ENCODE measurements around the gene THBS1.

Gene THBS1

DNA sequence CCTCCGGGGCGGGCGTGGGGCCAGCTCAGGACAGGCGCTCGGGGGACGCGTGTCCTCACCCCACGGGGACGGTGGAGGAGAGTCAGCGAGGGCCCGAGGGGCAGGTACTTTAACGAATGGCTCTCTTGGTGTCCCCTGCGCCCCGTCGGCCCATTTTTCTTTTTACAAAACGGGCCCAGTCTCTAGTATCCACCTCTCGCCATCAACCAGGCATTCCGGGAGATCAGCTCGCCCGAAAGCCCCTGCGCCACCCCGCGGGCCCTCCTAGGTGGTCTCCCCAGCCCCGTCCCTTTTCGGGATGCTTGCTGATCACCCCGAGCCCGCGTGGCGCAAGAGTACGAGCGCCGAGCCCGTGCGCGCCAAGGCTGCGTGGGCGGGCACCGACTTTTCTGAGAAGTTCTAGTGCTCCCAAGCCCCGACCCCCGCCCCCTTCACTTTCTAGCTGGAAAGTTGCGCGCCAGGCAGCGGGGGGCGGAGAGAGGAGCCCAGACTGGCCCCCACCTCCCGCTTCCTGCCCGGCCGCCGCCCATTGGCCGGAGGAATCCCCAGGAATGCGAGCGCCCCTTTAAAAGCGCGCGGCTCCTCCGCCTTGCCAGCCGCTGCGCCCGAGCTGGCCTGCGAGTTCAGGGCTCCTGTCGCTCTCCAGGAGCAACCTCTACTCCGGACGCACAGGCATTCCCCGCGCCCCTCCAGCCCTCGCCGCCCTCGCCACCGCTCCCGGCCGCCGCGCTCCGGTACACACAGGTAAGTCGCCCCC, at the start of gene THBS1:
Gene THBS1, plus strand, starts transcription at position 595 of the 757 bp plus-strand sequence. CDS start 779 bp downstream, outside the sequence.
- peak; percentile 76 for DNase-seq (ENCODE audit: insufficient read length, low spot score)
- FAIRE-seq: no peak
- peak; percentile 98 for TF ChIP-seq POLR2A (IDR thresholded peaks at IDR 0.05; ENCODE audit: low read depth, low read length)

DNA sequence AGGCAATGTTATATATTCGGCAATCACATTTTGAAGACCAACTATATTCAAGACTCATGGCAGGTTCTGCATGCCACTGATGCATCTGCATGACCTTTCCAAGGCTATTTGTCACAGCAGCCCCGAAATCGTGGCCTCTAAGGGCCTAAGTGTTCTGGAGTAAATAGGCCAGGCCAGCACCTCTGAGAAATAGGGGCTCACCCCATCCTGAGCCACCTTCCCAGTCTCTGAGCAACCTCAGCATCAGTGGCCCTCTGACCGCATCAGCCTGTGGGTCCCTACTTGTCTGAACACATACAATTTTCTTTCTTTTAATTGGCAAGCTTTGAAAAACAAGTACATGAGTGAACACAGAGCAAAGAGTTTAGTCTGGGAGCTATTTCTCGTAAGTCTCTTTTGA, 45.9 kb upstream of the THBS1 start:
- FAIRE-seq (no peak), DNase-seq (ENCODE audit: insufficient read length, low spot score) (no peak)
- no peak for TF ChIP-seq POLR2A (IDR thresholded peaks at IDR 0.05; ENCODE audit: low read depth, low read length)

DNA sequence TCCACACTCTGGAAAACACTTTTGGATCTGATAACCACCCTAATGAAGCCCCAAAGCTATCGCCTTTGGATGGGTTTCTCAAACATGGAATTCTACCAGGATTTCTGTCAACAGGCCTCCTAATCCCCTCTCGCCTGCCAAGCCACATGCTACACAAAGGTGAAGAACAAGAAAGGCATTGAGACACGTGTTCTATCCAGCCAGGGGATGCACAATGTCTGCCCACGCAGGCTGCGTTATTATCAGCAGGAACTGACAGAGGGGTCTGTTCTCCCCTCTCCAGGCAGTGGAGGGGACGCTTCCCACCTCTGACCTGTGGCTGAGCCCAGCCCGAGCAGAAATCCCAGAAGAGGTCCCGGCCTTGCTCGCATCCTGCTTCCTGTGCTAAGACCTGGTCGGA, 45.4 kb upstream of the THBS1 start:
- no peak for DNase-seq (ENCODE audit: insufficient read length, low spot score)
- TF ChIP-seq POLR2A (IDR thresholded peaks at IDR 0.05; ENCODE audit: low read depth, low read length): no peak
- FAIRE-seq: no peak

DNA sequence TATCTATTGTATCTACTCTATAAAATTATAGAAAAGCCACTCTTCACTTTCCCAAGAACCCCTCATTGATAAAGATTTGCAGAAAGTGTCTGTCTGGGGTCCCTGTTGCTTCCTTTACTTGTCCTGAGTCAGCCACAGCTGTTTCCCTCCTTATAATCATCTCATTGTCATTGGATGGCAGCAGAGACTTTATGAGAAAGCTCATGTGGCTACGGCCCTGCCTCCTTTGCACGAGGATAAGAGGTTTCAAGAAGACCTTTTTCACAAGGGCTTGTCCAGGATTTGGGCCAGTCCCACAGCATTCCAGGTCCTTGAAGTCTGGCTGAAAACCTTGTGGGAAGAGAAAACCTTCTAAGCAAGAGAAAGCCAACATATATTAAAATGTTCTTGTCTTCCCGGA, 41.9 kb upstream of the THBS1 start:
- FAIRE-seq (no peak), DNase-seq (ENCODE audit: insufficient read length, low spot score) (no peak)
- TF ChIP-seq POLR2A (IDR thresholded peaks at IDR 0.05; ENCODE audit: low read depth, low read length): no peak

DNA sequence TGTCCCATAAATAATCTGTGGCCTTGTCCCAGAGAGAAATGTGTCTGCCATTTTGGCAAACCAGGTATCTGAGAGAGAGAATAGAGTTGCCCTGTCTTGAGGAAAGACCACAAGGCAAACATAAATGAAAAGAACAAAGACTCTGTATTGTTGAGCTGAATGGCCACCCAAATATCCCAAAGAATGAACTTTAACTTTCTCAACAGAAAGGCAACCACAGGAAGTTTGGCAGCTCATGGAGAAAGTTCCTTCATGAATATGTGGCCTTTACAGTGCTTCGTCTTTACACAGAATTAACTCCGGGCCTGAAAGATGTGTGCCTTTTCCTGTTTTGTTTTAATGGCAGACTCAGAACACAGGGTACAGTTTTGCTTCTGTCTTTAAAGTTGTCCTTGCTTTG, 41.4 kb upstream of the THBS1 start:
- DNase-seq (ENCODE audit: insufficient read length, low spot score): no peak
- FAIRE-seq: no peak
- TF ChIP-seq POLR2A (IDR thresholded peaks at IDR 0.05; ENCODE audit: low read depth, low read length): no peak

DNA sequence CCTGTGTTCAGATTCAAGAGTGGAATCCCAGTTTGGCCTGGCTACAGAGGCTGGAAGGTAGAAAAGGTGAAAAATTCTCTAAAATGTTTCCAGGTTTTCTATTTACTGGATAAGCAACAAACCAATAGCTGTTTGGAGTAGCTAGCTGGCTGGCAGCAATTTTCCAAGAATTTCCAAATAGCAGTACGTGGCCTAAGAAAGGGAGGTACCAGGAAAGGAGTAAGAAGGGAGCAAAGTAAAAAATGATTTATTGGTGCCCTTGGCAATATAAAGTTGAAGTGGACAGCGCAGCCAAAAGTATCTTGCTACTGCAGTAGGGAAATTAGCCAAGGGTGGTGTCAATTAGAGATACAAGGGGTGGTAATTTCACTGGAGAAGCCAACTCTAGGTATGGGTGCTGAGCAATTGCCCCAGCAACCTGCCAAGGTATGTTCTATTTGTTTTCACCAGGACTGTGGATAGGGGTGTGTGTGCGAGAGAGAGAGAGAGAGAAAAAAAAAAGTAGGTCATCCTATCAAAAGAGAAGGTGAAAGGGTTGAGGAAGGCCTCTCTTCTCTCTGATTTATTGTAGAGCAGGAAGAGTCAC, 40.8 kb upstream of the THBS1 start:
- no peak for DNase-seq (ENCODE audit: insufficient read length, low spot score)
- no peak for TF ChIP-seq POLR2A (IDR thresholded peaks at IDR 0.05; ENCODE audit: low read depth, low read length)
- no peak for FAIRE-seq

DNA sequence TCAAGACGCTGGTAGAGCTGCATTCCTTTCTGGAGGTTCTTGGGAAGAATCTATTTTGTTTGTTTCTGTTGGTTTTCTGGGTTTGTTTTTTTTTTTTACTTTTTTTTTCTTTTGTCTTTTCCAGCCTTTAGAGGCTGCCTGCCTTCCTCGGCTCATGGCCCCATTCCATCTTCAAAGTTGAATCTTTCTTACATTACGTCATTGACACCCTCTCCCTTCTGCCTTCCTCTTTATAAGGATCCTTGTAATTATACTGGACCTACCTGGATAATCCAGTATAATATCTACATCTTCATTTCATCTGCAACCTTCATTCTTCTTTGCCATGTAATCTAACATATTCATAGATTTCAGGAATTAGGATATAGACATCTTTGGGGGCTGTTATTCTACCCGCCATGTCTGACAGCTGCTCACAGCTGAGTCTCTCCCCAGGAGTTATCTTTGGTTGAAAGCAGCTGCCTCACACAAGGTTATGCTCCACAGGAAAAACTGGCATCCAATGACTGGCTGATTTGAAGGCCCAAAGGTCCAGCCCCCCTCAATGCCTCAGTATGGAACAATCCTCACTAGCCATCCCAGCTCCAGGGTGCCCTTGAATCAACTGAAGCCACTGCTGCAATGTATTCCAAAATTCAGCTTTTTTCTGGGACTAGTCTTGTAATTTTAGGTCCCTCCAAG, 38.4 kb upstream of the THBS1 start:
- DNase-seq (ENCODE audit: insufficient read length, low spot score): no peak
- FAIRE-seq: no peak
- TF ChIP-seq POLR2A (IDR thresholded peaks at IDR 0.05; ENCODE audit: low read depth, low read length): no peak

DNA sequence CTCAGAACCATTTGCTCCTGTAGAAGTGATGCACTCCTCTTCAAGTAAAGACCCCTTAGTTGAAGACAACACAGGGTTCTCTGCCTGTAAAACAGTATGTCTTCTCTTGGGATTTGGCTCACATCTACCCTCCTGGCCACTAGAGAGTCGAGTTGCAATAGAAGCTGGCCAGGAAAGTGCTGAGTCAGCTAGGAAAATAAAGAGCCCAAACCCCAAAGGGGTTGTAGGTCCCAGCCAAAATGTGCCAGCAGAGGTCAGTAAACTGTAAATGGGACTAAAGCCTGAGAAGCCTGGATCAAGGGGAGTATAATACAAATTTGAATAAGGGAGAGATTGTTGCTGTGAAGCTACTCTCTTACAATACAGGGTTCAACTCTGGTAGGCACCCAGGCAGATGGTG, 37.2 kb upstream of the THBS1 start:
- no peak for TF ChIP-seq POLR2A (IDR thresholded peaks at IDR 0.05; ENCODE audit: low read depth, low read length)
- DNase-seq (ENCODE audit: insufficient read length, low spot score) (no peak), FAIRE-seq (no peak)

DNA sequence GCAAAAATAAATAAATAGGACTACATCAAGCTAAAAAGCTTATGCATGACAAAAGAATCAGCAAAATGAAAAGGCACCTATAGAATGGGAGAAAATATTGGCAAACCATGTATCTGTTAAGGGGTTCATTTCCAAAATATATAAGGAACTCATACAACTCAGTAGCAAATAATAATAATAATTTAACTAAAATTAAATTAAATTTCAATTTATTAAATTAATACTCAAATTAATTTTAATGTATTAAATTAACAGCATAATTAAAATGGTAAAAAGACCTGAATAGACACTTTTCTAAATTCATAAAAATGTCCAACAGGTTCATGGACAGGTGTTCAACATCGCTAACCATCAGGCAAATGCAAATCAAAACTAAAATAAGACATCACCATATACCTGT, 34.0 kb upstream of the THBS1 start:
- TF ChIP-seq POLR2A (IDR thresholded peaks at IDR 0.05; ENCODE audit: low read depth, low read length): no peak
- FAIRE-seq (no peak), DNase-seq (ENCODE audit: insufficient read length, low spot score) (no peak)

DNA sequence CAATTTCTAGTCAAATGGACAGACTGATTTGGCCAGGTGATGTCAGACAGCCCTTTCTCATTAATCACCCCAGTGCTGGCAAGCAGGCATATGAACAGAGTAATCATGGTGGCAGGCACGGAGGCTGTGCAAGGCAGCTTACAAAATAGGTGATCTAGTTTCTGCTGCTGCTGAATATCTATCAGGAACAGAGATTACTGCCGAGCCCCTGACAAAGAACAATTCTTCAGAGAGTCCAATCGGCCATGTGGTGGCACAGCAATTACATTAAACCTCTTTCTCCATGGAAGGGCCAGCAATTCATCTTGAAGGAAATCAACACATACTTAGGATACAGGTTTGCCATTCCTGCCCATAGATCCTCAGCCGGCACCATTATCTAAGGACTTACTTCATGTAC, 32.3 kb upstream of the THBS1 start:
- DNase-seq (ENCODE audit: insufficient read length, low spot score) (no peak), FAIRE-seq (no peak)
- no peak for TF ChIP-seq POLR2A (IDR thresholded peaks at IDR 0.05; ENCODE audit: low read depth, low read length)

DNA sequence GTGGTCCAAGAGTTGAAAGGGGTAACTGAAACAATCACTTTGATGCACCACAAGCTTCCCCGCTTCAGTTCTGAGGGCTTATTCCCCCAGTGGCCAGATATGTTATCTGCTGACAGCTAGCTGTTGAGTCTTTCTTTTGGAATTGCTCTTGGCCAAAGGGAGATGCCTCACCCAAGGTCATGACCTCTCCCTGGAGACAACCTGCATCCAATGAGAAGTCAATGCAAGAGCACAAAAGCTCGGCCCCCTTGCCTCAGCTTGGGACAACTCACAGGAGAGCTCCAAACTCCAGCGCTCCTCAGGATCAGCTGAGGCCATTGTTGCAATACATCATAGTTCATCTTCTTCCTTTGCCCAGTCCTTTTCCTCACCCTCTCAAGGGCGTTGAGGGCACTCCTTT, 31.0 kb upstream of the THBS1 start:
- TF ChIP-seq POLR2A (IDR thresholded peaks at IDR 0.05; ENCODE audit: low read depth, low read length): no peak
- DNase-seq (ENCODE audit: insufficient read length, low spot score) (no peak), FAIRE-seq (no peak)

DNA sequence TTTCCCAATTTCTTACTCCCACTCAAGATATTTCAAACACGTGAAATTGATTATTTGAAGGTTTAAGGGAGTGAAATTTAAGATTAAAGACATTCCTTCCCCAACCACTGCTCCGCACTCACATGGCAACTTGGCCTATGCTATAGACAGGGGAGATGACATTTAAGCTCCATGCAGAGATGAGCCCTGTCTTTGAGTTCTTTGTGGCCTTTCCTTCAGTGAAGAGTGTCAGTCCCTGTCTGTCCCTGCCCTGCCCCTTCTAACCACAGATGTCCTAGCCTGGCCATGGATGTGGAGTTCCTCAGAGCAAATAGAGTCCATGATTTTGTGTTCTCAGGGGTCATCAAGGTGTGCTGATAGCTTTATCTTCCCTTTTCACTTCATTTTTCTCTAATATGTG, 29.4 kb upstream of the THBS1 start:
- no peak for FAIRE-seq
- no peak for TF ChIP-seq POLR2A (IDR thresholded peaks at IDR 0.05; ENCODE audit: low read depth, low read length)
- no peak for DNase-seq (ENCODE audit: insufficient read length, low spot score)

DNA sequence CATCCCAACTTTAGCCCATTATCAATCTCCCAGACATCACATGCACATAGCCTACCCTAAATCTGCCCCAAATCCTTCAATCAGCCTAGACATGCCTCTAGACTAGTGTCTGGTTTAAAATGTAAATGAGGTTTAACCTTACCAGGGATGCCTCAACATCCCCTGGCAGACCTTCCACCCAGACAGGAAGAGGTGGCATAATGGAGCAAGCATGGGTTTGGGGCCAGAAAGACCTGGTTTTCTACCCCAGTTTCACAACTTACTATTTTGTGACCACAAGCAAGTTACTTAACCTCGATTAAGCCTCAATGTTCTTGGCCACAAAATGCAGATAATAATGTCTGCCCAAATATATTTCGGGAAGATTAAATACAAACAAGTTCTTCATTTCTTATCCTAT, 28.3 kb upstream of the THBS1 start:
- DNase-seq (ENCODE audit: insufficient read length, low spot score) (no peak), FAIRE-seq (no peak)
- no peak for TF ChIP-seq POLR2A (IDR thresholded peaks at IDR 0.05; ENCODE audit: low read depth, low read length)

DNA sequence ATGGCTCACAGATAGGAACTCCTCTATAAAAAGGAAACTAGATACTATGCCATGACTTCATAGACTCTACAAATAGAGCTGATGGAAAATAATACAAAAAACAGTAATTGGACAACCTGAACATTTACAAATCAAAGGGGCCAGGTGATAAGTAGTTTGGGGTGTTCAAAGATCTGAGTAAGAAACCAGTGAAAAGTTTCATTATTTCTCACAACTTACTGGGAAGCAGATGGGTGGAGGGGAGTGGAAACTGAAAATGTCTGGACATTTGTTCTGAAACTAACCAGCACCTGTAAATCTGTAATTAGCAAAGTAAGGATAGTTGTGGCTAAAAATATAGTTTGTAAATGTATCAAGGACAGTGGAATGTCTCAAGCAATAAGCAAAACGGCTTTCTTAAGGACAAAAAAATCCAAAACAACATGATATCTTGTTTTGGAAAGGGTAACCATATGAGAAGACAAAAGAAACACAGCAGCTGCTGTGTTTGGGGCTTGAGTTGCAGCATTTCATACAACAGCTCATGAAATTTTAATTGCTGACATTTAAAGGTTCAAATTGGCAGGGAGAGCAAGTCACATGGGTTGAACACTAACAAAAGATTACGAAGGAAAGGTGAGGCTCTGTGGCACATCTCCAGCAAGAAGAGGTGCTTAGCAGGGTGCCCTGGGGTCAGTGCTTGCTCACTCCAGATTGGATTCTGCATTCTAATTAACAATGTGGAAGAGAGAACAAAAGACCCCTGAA, 26.8 kb upstream of the THBS1 start:
- FAIRE-seq (no peak), DNase-seq (ENCODE audit: insufficient read length, low spot score) (no peak)
- TF ChIP-seq POLR2A (IDR thresholded peaks at IDR 0.05; ENCODE audit: low read depth, low read length): no peak

All from H54 (cell line).